Transverse colon (tissue), 1 donor: ENCODE results near the gene QDPR.

ENCODE experiments used
- EP300 ChIP-seq: sonication (generic); formaldehyde crosslinking; IDR thresholded peaks from one replicate; pipeline ENCODE4 v1.6.1; 2017; ENCODE audit warnings: antibody characterized with exemption, low read depth
- POLR2A ChIP-seq: fragments of 450-650 bp; IDR thresholded peaks from one replicate; pipeline ENCODE4 v1.6.1; 2016; ENCODE audit warnings: antibody characterized with exemption, mild to moderate bottlenecking, moderate library complexity

GRCh38 chr4:17492876-17493275 lies 19.0 kb downstream of the QDPR start:
- no peak for TF ChIP-seq POLR2A
- TF ChIP-seq EP300: no peak
